NCI-H2196 treated with DMSO at 0.1 percent for 48 hours (cell line): ENCODE measurements around the gene LRRC3.
"Not testable (repeated sequence)": the region's sequence is repeated elsewhere in the genome, so short reads cannot be mapped to it uniquely, and the experiment has no call there.

Experiments used
- DNase-seq: peaks from one replicate; lab custom pipeline; 2025; ENCODE audit not compliant: unreplicated experiment; lab: John Stamatoyannopoulos, UW

LRRC3 gene, protein sequence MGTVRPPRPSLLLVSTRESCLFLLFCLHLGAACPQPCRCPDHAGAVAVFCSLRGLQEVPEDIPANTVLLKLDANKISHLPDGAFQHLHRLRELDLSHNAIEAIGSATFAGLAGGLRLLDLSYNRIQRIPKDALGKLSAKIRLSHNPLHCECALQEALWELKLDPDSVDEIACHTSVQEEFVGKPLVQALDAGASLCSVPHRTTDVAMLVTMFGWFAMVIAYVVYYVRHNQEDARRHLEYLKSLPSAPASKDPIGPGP

DNA sequence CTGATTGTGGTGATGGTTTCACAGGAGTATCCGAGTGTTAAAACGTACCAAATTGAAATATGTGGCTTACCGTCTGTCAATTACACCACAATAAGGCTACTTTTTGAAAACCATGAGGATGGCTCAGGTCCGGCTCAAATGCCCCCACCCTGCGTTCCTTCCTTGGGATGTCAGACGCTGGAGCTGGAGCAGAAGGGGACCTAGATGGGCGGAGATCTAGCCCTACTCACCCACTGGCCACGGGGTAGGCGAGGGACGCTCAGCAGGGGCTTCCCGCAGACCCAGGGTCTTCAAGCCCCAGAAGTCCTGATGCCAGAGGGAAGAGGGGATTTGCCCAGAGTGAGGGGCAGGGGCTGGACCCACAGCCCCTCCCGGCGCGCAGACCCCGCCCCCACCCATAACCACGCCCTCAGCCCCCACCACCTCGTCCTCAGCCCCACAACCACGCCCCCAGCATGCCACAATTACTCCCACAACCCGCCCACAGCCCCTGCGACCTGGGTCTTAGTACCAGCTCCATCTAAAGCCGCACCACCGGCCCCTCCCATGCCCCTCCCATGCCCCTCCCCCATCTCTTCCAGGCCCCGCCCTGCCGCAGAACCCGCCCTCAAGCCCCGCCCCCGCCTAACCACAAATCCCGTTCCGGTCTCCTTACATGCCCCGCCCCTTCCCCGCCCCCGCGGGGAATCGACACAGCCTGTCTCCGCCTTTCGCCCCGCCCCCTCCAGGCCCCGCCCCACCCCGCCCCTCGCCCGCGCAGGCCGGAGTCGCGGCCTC, at the start of gene LRRC3:
Gene LRRC3 (plus strand): TSS at position 764 of the 777 bp plus-strand sequence. CDS start 1,135 bp downstream, outside the sequence.
- peak; percentile 43 for DNase-seq

DNA sequence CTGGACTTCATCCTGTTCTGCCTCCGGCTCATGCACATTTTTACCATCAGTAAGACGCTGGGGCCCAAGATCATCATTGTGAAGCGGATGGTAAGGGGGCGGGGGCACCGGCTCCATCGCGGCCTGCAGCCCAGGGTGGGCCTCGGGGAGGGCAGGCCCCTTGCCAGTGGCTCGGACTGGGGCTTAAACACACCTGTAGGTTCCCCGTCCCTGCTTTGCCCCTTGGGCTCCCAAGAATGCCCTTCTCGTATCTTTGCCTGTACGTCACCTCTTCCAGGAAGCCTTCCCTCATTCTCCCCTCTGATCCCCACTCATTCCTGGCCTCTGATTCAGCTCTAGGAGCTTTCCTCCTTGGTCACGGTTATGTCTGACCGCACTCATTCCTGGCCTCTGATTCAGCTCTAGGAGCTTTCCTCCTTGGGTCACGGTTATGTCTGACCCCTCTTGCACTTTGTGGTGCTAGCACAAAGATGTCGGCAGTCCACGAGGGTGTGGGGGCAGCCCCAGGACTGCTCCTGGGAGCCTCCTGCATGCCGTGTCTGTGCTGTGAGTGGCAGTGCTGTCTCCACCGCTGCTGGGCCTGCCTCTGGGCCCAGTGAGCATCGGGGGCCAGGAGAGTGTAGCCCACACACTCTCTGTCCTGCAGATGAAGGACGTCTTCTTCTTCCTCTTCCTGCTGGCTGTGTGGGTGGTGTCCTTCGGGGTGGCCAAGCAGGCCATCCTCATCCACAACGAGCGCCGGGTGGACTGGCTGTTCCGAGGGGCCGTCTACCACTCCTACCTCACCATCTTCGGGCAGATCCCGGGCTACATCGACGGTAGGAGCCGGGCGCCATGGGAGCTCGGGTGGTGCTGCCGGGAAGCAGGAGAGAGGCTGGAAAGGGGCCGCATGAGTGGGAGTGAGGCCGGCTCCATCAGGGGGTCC, 49.1 kb upstream of the LRRC3 start:
- no peak for DNase-seq

- DNase-seq: no peak
These were observed 48.4 kb upstream of the LRRC3 start for GRCh38 chr21:44406953-44407352.

DNA sequence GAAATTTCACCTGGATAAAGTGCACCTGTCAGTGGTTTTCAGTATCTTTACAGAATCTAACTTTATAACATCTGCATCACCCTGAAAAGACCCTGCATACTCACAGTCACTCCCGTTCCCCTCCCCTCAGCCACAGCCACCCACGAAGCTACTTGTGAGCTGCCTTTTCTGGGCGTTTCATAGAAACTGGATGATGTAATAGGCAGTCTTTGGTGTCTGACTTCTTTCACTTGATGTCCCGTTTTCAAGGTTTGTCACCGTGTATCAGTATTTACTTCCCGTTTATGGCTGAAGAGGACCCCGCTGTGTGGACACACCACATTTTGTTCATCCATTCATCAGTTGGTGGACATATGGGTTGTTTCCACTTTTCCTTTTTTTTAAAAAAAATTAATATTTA, 47.8 kb upstream of the LRRC3 start:
- DNase-seq: no peak

- DNase-seq: no peak
These were observed 47.1 kb upstream of the LRRC3 start for GRCh38 chr21:44408226-44408625.

DNA sequence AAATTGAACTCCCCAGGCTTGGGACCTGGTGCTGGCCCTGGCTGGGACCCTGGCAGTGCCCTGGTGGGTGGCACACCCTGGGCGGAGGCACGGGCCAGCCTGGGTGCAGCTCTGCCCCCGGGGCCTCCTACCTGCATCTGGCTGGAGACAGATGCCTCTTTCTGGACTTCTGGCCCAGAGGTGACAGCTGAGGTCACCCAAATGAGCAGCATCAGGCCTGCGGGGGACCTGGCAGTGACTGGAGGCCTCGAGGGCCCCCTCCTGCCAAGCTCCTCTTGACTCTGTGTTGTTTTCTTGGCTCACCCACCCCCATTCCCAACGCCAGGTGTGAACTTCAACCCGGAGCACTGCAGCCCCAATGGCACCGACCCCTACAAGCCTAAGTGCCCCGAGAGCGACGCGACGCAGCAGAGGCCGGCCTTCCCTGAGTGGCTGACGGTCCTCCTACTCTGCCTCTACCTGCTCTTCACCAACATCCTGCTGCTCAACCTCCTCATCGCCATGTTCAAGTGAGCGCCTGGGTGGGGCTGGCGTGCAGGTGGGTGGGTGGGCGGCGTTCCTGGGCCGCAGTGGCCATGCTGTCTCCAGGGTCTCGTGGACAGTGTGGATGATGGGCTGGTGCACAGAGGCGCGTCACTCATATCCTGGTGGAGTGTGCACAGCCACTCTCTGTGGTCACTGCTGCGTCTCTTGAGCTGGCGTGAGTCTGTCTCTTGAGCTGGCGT, 41.6 kb upstream of the LRRC3 start:
- DNase-seq: no peak

- DNase-seq: no peak
These were observed 40.8 kb upstream of the LRRC3 start for GRCh38 chr21:44414291-44415072.

DNA sequence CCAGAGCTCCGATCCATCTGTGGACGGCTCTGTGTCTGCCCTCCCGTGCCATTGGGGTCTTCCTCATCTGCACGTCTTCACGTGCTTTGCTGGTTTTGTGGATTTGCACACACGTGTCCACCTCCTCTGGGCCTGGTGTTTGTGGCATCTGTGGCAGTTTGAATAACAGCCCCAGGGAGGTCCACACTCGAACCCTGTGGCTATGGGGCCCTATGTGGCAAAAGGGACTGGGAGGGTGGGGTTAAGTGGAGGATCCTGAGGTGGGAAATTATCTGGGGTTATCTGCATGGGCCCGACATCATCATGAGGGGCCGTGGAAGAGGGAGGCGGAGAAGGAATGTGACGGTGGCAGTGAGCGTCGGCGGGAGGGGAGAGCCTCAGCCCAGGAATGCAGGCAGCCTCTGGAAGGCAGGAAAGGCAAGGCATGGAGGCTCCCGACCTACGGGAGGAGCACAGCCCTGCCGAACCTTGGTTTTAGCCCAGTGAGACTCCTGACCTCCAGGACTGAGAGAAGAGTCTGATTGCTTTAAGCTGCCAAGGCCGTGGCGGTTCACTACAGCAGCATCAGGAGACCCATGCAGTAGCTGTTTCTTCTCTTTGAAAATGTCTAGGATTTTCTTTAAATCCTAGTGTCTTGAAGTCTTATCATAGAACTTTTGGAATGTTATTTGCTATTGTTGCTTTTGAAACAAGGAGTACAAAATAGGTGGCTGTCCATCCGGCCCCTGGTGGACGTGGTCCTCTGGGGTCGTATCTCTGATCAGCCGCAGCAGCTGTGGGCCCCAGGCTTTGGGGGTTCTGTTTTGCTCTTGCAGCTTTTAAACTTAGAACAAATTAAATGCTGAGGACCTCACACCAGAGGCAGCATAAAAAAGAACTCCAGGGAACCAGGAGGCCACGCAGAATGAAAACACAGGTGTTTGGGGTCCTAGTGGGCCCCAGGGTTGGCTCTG, 40.0 kb upstream of the LRRC3 start:
- DNase-seq: no peak

- no peak for DNase-seq
These were observed 39.1 kb upstream of the LRRC3 start for GRCh38 chr21:44416193-44416592.

- not testable (repeated sequence) for DNase-seq
These were observed 37.6 kb upstream of the LRRC3 start for GRCh38 chr21:44417621-44418107.

DNA sequence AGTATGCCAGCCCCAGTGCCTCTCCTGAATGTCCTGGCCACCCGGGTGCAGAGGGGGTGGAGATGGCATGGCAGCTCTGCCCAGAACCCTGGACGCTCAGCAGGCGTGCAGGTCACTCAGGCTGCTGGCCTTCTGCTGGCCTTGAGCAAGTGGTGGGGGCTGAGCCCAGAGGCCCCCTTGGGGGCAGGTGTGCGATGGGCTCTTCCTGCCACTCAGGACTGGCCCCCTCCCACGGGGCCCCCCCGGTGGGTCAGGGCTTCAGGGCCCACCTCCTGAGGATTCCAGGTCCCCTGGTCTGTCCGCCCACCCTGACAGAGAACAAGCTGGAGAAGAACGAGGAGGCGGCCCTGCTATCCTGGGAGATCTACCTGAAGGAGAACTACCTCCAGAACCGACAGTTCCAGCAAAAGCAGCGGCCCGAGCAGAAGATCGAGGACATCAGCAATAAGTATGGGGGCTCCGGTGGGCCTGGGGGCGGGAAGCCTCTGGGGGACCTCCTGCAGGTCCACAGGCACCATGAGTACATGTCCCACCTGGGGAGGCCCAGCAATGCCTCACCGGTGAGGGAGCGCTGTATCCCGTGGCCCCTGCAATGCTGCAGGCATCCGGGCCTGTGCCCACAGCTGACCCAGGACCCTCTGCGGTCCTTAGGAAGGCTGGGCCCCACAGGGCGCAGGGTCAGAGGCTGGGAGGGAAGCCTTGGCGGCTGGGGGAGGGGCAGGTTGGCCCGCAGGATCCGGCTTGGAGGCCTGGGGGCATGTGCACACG, 37.0 kb upstream of the LRRC3 start:
- no peak for DNase-seq

DNA sequence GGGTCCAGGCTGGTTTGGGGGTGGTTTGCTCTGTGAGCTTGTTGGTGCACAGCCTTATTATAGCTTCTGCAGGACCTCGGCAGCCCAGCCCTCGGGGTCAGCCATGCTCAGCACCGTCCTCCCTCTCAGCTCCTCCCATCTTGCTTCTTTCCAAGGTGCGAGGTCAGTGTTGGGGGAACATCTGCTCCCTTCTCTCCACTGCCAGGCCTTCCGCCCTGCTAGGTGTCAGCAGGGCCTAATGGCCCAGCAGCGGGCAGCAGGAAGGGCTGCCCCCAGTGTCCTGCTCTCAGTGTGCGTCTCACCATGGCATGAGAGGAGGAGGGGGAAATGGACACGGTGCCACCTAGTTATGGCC, 36.5 kb upstream of the LRRC3 start:
- DNase-seq: no peak

- no peak for DNase-seq
These were observed 35.6 kb upstream of the LRRC3 start for GRCh38 chr21:44419679-44420078.

- DNase-seq: no peak
These were observed 34.7 kb upstream of the LRRC3 start for GRCh38 chr21:44420416-44421205.

- no peak for DNase-seq
These were observed 33.1 kb upstream of the LRRC3 start for GRCh38 chr21:44421901-44422840.

GRCh38 chr21:44423312-44423821, 31.9 kb upstream of the LRRC3 start:
- DNase-seq: no peak
